GM19099 (cell line): Measurements from ENCODE around the gene B2M.

Experiments
- POLR2A ChIP-seq: IDR thresholded peaks from 3 replicates; pipeline ENCODE4 v1.6.1; 2011; ENCODE audit warnings: low read depth; ENCODE audit not compliant: insufficient read length; ENCODE audit errors: extremely low read depth

Gene B2M

DNA sequence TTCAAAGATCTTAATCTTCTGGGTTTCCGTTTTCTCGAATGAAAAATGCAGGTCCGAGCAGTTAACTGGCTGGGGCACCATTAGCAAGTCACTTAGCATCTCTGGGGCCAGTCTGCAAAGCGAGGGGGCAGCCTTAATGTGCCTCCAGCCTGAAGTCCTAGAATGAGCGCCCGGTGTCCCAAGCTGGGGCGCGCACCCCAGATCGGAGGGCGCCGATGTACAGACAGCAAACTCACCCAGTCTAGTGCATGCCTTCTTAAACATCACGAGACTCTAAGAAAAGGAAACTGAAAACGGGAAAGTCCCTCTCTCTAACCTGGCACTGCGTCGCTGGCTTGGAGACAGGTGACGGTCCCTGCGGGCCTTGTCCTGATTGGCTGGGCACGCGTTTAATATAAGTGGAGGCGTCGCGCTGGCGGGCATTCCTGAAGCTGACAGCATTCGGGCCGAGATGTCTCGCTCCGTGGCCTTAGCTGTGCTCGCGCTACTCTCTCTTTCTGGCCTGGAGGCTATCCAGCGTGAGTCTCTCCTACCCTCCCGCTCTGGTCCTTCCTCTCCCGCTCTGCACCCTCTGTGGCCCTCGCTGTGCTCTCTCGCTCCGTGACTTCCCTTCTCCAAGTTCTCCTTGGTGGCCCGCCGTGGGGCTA, at the start of gene B2M, which contains the start of gene PATL2:
B2M (plus strand) TSS at position 422 of the 647 bp plus-strand sequence; CDS start at position 452, 30 bp downstream.
PATL2 (minus strand) TSS at position 228 of the 647 bp plus-strand sequence. CDS start 34,833 bp downstream, outside the sequence.
- peak; percentile 100 for TF ChIP-seq POLR2A

DNA sequence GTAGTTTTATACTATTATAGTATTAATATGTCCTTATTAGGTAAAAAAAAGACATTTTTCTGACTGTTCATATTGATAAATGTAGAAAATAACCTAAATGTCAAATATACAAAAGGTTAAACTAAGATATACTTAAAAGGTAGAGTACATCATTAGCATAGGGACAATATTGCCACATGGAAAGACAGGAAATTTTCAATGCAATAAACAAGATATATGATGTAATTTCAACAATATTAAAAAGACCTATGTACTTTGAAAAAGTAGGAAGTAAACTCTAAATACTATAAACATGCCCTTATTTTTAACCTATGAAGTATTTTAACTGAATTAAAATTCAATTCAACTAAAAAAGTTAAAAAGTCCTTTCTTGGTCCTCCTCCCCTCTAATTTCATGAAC, 49.7 kb upstream of the B2M start:
- no peak for TF ChIP-seq POLR2A

DNA sequence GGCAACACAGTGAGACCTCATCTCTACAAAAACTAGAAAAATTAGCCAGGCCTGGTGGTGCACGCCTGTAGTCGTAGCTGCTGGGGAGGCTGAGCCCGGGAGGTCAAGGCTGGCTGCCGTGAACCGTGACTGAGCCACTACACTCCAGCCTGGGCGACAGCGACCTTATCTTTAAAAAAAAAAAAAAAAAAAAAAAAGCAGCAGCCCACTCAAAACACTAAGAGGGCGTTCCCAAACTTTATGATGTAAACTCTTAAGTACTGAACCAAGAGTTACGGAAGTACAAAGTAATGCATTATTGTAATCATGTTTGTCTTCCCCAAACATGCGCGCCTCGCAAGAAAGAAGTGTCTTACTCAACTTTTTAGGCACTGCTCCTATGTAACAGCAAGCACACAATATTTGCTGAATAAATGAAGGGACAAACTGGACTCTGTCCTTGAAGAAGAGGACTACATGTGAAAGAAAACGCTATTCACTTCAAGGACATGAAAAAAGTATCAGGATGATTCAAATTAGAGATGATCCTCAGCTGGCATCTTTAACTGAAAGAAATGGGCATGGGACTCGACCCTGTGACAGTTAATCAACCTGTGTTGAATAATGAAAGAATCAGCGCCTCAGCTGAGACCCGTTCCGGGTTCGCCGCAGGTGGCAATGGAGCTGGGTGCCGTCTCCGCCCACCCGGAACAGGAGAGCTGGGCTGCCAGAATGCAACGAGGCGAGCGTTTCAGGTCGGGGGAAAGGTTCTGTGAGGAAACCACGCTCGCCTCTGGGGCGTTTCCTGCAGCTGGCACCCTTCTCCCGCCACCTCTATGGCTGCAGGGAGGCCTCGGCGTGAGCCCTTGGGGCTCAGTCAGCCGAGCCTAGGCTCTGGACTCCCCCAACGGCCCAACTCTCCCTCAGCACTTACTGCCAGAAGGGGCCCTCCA, 48.6 kb upstream of the B2M start:
- TF ChIP-seq POLR2A, result peak; percentile 72

DNA sequence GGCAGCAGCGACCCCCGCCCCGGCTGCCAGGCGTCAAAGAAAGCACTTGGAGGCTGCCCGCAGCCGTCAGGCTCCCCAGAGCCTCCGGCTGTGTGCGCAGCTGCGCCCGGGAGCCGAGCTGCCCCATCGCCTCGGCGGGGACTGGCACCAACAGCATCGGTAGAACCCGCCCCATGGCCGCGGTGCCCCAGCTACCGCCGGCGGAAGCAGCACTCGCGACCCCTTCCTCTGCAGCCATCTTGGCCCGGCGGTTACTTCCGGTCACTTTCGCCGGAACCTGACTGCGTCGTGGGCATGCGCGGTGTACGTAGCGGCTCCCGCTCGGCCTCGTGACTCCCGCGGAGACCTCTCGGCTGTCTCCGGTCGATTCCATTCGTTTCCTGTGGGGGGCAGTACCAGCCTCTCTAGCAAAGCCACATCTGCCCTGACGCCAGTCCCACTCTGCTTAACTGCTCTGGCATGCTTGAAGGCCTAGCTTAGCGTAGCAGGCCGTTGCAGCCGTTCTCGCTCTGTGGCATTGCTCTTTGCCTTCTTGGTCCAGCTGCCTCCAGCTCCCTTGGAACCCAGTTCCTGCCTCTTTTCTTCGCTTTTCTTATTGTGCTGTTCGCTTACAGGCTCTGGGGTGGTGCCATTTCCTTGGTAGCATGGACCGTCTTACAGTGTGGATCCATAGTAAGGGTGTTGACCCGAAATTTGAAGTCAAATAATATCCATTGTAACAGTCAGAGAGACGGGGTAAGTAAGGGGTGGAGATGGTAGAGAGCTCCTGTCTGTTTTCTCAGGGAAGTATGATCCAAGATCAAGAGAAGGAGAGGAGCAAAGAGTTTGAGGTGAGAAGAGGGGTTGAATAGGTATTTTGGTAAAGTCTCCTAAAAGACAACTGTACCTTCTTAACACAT, 47.7 kb upstream of the B2M start, which contains the start of gene SPG11:
SPG11 (minus strand) TSS at position 253 of the 899 bp plus-strand sequence; CDS start at position 238, 15 bp downstream.
- TF ChIP-seq POLR2A, result peak; percentile 96

DNA sequence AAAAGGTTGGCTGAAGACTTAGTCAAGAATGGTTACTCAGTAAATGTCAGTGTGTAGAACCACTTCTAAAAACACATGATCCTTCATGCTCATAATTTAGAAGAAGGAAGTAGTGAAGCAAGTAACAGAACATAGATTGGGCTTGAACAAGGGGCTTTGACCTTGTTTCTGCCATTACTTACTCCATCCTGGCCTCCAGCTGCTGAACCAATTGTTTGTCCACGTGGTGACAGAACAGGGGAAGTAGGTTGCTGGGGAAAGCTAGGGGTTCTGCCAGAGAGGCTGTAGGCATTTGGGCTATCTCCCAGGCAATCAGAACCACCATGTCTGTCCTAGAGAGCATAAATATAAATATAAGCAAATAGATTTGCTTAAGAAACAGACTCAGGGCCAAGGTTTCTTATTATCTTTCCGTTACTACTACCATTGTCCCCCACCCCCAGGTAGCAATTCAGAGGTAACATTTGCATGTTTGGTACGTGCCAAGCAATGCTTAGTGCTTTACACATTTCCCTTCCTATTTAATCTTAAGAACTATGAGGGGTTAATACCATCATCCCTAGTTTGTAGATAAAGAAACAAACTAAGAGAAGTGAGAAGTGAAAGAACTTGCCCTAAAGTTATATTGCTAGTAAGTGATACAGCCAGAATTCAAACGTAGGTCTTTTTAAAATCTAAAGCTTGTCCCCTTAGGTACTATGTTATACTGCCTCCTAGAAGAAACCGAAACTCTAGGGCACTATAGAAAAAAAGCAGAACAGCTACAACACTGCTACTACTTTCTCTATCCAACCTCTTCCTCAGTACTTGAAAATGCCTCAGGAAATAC, 44.9 kb upstream of the B2M start:
- no peak for TF ChIP-seq POLR2A

DNA sequence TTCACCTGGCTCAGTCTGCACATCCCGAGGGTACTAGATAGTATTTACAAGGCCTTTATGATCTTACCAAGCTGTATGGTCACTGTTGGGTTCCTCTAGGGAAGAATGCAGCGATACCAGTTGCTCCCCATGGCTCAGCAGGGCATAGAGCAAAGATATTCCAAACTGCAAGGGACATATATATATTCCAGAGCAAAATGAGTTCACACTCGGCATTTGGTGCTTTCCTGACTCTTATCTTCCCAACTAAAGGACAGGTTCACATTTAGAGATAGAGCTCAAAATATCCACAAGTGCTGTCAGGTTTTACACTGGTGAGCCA, 44.3 kb upstream of the B2M start:
- no peak for TF ChIP-seq POLR2A

DNA sequence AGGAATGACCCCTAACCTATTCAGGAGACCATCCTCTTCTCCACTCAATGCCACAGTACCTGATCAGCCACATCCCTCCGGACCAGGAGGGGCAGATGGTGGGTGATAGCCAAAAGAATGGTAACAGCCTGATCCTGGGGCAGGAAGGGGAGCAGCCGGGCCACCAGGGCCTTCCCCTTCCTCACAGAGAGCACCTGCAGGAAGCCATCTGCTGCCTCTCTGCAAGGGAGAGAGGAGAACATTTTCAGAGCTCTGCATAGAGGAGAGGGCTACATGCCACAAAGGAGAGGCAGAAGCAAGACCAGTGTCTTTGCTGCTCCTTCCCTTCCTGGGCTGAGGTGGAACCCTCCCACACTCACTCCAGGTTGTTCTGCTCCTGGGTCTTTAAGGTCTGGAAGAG, 42.4 kb upstream of the B2M start:
- TF ChIP-seq POLR2A, result no peak

DNA sequence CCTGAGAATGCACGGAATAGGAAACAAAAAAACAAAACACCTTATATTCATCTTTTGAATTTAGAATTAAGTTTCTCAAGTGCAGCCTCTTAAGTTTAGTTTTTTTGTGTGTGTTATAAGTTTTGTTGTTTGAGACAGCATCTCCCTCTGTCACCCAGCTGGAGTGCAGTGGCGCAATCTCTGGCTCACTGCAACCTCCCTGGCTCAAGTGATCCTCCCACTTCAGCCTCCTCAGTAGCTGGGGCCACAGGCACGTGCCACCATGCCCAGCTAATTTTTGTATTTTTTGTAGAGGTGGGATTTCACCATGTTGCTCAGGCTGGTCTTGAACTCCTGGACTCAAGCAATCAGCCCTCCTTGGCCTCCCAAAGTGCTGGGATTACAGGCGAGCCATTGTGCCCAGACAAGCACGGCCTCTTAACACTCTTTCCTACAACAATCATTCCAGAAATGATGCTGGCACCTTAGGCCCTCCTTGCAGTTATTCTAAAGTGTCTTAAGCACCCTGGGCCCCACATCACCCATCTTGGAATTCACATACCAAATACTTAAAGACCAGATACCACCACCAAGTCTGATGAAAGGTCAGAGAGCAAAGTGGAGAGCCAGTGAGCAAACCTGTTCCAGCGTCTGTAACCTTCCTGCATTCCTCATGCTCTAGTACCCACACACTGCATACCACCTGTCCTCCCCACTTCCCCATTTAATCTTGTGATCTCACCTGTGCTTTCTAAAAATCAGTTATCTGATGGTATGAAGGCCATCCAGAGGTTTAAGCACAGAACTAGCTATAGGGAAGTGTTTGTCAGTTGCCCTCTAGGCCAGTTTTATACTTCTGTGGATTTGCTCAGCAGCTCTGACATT, 41.0 kb upstream of the B2M start:
- TF ChIP-seq POLR2A, result no peak

DNA sequence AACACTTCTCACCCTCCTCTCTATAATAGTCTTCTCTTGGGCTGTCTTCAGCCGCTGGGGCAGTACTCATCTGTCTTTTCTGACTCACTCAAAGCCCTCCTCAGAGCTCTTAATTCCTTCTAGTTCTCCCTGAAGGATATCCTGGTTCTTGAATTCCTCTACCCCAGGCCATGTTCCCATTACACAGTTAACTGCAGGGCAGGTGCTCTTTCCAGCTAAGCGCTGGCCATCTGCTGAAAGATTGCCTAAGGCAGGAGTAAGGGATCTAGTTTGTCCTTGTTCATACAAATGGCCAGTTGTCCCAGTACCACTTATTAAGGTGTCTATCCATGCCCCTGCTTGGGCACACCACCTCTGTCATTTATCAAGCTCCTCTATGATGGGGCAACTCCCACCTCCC, 37.7 kb upstream of the B2M start:
- no peak for TF ChIP-seq POLR2A

DNA sequence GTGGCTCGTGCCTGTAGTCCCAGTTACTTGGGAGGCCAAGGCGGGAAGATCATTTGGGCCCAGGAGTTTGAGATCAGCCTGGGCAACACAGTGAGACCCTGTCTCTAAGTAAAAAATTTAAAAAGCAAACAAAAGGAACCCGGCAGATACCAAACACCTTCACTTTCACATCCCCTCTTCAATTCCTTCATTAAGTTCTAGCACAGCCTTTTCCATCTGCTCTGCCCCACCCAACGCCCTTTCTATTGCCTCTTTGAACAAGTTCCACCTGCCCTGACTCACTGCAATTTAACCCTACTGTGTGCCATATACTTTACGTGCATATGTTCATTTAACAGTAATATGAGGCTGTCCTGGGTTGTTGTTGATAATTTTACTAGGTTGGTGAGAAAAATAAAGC, 35.4 kb upstream of the B2M start:
- no peak for TF ChIP-seq POLR2A

DNA sequence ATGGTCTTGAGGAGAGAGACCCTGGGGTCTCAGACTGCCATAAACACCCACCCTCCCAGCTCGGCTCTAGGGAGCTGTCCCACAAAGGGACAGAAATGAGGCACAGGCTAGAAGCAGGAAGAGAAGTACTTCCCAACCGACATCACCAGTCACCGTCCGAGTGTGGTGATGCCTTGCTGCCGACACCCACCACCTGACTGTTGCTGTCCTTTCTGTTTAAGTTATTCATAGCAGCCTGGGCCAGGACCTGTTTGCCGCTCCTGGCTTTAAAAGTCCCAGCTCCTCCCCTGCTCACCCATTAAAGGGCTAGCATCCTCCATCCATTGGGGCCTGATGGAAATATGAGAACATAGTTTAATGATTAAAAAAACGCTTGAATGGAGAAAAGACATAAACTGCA, 34.6 kb upstream of the B2M start:
- TF ChIP-seq POLR2A, result no peak

DNA sequence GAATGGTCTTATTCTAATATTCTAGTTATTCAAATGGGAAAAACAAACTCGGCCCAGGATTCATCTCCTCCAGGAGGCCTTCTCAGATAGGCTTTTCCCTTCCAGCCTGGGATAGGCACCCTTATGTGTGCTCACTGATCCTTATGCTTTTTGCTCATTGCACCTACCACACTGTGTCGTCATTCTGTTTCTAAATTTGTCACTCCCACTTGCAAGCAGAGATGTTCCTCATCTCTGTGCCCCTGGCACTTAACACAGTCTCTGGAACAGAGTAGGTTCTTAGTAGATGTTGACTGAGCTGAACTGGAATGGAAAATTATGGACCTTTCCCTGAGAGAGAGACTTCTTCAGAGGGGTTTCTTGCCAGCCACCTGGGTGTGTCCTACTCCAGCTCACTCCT, 29.1 kb upstream of the B2M start:
- TF ChIP-seq POLR2A, result no peak

DNA sequence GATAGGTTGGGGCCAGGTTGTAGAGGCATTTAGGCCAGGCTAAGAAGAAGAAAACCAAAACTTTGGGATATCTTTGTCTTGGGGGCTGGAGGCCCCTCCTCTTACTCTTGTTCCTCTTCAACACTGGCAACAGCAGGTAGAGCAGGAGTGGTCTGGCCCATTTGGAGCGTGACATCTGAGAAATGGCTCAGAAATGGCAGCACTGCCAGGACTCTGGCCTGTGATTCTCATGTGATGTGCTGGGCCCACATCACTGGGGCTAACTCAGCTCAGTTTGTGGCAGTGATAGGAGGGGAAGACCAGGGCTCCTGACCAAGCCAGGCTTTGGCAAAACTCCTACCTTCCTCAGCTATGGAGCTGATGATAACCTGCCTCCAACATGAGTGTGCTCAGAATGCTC, 18.7 kb upstream of the B2M start:
- TF ChIP-seq POLR2A, result no peak
